ENCODE results near the gene TMEM44.
"Not testable (repeated sequence)": the region's sequence is repeated elsewhere in the genome, so short reads cannot be mapped to it uniquely, and the experiment has no call there.

The TMEM44 gene

DNA sequence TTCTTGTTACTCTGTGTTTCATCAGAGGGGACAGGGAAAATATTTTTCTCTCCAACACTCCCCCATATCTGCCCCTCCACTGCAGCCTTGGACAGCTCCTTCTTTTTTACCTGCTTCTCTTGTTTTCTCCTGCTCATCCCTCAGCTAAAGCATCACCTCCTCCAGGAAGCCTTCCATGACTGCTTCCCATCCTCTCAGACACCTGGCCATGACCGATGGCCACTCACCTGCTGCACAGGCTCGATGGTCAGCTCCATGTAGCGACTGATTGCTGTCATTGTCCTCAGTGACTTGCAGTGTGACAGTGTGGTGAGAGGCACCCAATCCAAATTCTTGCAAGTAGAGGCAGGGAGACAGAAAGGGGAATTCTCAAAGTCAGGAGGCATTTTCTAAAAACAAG is 22.5 kb downstream of the TMEM44 start:
- intact Hi-C loops (cut with micrococcal nuclease): no loop called here
- Mint-ChIP-seq H3K27me3 (no peaks in the 10 kb centered on the region), H3K4me1 (ENCODE audit: low read depth) (peaks cover 20% of the 10 kb centered on the region), H3K4me3 (no peak overlapping the region), H3K36me3 (ENCODE audit: low read depth) (no peaks in the 10 kb centered on the region), H3K27ac (no peak overlapping the region), H3K9me3 (no peaks in the 10 kb centered on the region)

DNA sequence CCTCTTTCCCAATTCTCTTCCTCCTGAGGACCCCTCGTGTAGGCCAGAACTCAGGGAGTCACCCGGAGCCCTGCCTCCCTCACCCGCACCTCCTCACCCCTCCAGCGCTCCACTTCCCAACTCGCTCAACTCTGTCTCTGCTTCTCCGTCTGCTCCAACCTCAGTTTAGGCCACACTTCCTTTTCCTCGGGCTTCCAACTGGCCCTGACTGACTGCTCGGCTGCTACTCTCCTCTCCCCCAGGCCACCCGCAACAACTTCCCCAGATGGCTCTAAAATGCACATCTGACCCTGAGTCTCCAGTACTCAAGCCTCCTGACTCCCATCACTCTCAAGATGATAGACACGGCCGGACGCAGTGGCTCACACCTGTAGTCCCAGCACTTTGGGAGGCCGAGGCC is 23.6 kb downstream of the TMEM44 start:
- intact Hi-C loops (cut with micrococcal nuclease): no loop called here
- H3K4me1 Mint-ChIP-seq (ENCODE audit: low read depth): peaks cover 20% of the 10 kb centered on the region
- no peak overlapping the region for H3K27ac Mint-ChIP-seq
- no peak overlapping the region for H3K4me3 Mint-ChIP-seq
- H3K27me3 Mint-ChIP-seq: no peaks in the 10 kb centered on the region
- H3K36me3 Mint-ChIP-seq (ENCODE audit: low read depth): no peaks in the 10 kb centered on the region
- H3K9me3 Mint-ChIP-seq: no peaks in the 10 kb centered on the region

DNA sequence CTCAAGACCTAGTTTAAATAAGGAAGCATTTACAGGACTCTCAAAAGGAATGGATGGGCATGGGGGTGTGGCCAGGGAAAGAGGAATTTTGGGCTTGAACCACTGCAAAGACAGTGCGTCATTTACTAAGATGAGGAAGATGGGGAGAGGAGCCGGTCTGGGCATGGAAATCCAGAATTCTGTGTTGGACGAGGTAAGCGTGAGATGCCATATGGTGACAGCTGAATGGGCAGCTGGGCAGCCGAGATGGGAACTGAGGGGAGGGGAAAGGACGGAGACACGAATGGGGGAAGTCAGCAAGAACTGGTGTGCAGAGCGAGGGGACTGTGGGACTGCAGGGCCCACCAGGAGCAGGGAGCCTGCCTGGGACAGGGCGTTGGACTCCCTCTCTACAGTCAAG is 24.2 kb downstream of the TMEM44 start:
- H3K36me3 Mint-ChIP-seq (ENCODE audit: low read depth): no peaks in the 10 kb centered on the region

DNA sequence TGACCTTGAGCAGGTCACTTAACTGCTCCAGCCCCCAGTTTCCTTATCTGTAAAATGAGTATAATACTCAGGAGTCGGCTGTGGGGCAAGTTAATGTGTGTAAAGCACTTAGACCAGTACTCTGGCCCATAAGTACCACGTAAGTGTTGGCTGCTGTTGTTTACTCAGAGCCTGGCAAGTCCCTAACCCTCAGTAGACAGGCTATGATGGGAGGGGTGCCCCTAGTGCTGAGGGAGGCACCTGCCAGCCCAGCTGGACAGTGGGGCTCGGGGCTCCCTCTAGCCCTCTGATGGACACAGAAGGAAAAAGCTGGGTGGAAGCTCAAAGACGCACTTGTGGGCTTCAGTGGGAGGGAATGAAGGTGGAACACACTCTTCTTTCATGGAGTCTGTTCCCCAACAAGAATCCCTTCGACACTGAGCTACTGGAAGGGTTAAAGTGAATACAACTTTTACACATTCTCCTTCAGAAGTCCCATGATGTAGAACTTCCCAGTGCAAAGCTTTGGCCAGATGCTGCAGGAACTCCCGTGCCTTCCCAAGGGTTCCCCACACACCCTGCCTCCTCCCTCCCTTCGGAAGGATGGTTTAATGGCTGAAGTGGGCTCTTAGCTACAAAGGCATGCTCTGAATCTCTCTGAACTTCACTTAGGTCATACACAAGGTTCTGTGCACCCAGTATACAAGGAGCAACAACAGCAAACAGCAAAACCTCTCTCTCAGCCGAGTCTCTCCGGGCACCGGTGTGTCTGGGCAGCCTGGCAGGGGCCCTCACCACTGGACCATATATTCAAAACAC is 25.4 kb downstream of the TMEM44 start:
- Mint-ChIP-seq H3K9me3 (no peaks in the 10 kb centered on the region), H3K36me3 (ENCODE audit: low read depth) (no peaks in the 10 kb centered on the region), H3K27ac (no peak overlapping the region), H3K27me3 (no peaks in the 10 kb centered on the region), H3K4me1 (ENCODE audit: low read depth) (peaks cover 20% of the 10 kb centered on the region), H3K4me3 (no peak overlapping the region)
- intact Hi-C loops (cut with micrococcal nuclease): no loop called here

More for the DNA sequence above, 24.2 kb downstream of the TMEM44 start:
- Mint-ChIP-seq H3K4me1 (ENCODE audit: low read depth) (peaks cover 20% of the 10 kb centered on the region), H3K27me3 (no peaks in the 10 kb centered on the region), H3K27ac (no peak overlapping the region), H3K9me3 (no peaks in the 10 kb centered on the region), H3K4me3 (no peak overlapping the region)
- intact Hi-C loops (cut with micrococcal nuclease): no loop called here

DNA sequence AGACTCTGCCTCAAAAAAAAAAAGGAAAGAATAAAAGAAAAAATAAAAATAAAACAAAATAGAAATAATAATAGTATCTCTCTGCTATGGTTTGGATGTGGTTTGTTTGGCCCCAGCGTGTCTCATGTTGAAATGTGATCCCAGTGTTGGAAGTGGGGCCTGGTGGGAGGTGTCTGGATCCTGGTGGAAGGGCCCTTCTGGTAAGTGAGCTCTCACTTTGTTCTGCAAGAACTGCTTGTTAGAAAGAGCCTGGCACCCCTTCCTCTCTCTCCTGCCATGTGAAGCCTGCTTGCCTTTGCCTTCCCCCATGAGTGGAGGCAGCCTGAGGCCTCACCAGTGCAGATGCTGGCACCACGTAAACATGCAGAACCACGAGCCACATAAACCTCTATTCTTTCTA is 26.3 kb downstream of the TMEM44 start:
- Mint-ChIP-seq H3K4me1 (ENCODE audit: low read depth) (peaks cover 14% of the 10 kb centered on the region), H3K36me3 (ENCODE audit: low read depth) (no peaks in the 10 kb centered on the region), H3K27ac (no peak overlapping the region), H3K9me3 (no peaks in the 10 kb centered on the region), H3K27me3 (no peaks in the 10 kb centered on the region), H3K4me3 (no peak overlapping the region)
- intact Hi-C loops (cut with micrococcal nuclease): no loop called here

DNA sequence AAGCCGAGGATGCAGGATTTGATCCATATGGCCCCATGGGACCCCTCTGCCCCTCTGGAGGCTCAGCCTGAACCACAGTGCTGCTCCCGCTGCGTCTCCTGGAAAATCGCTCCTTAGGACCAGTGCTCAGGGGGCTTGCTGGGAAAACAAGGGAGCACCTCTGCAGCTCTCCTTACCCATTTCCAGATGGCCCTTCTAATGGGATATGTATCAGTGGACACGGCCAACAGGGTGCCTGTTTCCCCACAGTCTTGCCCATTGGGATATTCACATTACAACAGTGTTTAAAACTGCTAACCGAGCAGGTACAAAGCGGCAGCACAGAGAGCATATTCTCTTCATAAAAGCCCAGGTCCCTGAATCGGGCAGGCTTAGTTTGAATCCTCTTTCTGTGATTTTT is 27.1 kb downstream of the TMEM44 start:
- peaks cover 14% of the 10 kb centered on the region for H3K4me1 Mint-ChIP-seq (ENCODE audit: low read depth)
- intact Hi-C loops (cut with micrococcal nuclease): no loop called here
- no peak overlapping the region for H3K27ac Mint-ChIP-seq
- H3K36me3 Mint-ChIP-seq (ENCODE audit: low read depth): no peaks in the 10 kb centered on the region
- no peaks in the 10 kb centered on the region for H3K9me3 Mint-ChIP-seq
- H3K4me3 Mint-ChIP-seq: no peak overlapping the region
- no peaks in the 10 kb centered on the region for H3K27me3 Mint-ChIP-seq

DNA sequence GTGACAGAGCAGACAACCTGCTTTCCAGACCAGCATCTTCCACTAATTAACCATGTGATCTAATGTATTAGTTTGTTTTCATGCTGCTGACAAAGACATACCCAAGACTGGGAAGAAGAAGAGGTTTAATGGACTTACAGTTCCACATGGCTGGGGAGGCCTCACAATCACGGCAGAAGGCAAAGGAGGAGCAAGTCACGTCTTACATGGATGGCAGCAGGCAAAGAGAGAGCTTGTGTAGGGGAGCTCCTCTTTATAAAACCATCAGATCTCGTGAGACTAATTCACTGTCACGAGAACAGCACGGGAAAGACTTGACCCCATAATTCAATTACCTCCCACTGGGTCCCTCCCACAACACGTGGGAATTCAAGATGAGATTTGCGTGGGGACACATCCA is 27.9 kb downstream of the TMEM44 start:
- H3K9me3 Mint-ChIP-seq; H3K4me3 Mint-ChIP-seq; H3K27ac Mint-ChIP-seq; H3K36me3 Mint-ChIP-seq (ENCODE audit: low read depth); H3K27me3 Mint-ChIP-seq; intact Hi-C loops (cut with micrococcal nuclease): not testable (repeated sequence)
- peaks cover 14% of the 10 kb centered on the region for H3K4me1 Mint-ChIP-seq (ENCODE audit: low read depth)

DNA sequence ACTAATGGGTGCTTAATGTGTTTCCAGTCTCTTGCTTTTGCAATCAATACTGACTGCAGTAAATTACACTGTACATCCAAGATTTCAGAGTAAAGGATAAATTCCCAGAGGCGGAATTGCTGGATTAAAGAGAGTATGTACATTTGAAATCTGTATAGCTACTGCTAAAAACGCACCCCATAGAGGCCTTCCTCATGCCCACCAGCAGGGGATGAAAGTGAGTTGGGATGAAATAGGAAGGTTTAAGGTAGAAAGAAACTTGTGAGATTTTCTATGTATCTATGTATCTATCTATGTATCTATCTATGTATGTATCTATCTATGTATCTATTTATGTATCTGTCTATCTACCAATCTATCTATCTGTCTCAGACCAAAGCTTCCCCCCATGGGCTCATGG is 28.4 kb downstream of the TMEM44 start:
- Mint-ChIP-seq H3K4me3 (no peak overlapping the region), H3K27me3 (no peaks in the 10 kb centered on the region), H3K27ac (no peak overlapping the region), H3K9me3 (no peaks in the 10 kb centered on the region), H3K36me3 (ENCODE audit: low read depth) (no peaks in the 10 kb centered on the region), H3K4me1 (ENCODE audit: low read depth) (peaks cover 13% of the 10 kb centered on the region)
- intact Hi-C loops (cut with micrococcal nuclease): no loop called here

DNA sequence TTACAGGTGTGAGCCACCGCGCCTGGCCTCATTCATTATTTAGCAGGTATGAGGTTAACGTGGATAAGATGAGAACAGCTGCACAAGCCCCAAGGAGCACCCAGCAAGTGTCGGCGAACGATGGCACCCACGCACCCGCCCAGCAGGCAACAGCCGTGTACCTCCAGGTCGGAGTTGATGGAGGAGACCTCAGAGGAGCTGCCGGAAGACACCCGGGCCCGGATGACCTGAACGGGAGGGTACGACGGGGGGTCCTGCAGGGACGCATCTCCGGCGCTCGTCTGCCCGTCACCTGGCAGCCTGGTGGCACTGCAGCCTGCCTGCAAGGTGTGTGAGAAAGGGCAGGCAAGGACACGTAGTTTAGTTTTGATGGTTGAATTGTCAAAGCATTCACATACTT is 29.1 kb downstream of the TMEM44 start:
- Mint-ChIP-seq H3K4me3 (no peak overlapping the region), H3K9me3 (no peaks in the 10 kb centered on the region), H3K27ac (no peak overlapping the region), H3K36me3 (ENCODE audit: low read depth) (no peaks in the 10 kb centered on the region), H3K4me1 (ENCODE audit: low read depth) (peaks cover 6% of the 10 kb centered on the region), H3K27me3 (no peaks in the 10 kb centered on the region)
- intact Hi-C loops (cut with micrococcal nuclease): no loop called here

DNA sequence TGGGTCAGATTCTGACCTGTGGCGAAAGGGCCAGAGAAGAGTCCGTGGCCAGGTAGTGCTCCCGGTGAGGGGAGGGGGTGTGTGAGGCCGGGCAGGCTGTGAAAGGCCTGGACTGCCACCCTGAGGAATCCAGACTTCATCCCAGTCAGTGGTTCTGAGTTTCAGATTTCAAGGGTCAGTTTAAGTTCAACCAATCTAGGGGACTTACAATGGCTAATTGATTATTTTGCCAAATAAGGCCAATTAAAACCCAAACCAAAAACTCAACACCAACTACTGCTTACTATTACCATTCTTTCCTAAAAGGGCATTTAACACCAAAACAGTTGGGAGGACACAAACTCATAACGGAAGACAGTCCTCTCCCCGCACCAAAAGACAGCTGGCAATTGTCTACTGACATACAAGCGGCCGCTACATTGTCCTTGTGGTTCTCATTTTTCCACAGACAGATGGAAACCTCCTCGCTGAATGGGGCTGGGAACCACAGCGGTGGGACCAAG is 30.5 kb downstream of the TMEM44 start:
- H3K36me3 Mint-ChIP-seq (ENCODE audit: low read depth): no peaks in the 10 kb centered on the region
- H3K4me1 Mint-ChIP-seq (ENCODE audit: low read depth): no peaks in the 10 kb centered on the region
- H3K4me3 Mint-ChIP-seq: no peak overlapping the region
- intact Hi-C loops (cut with micrococcal nuclease): no loop called here
- H3K27ac Mint-ChIP-seq: no peak overlapping the region
- no peaks in the 10 kb centered on the region for H3K27me3 Mint-ChIP-seq
- no peaks in the 10 kb centered on the region for H3K9me3 Mint-ChIP-seq

DNA sequence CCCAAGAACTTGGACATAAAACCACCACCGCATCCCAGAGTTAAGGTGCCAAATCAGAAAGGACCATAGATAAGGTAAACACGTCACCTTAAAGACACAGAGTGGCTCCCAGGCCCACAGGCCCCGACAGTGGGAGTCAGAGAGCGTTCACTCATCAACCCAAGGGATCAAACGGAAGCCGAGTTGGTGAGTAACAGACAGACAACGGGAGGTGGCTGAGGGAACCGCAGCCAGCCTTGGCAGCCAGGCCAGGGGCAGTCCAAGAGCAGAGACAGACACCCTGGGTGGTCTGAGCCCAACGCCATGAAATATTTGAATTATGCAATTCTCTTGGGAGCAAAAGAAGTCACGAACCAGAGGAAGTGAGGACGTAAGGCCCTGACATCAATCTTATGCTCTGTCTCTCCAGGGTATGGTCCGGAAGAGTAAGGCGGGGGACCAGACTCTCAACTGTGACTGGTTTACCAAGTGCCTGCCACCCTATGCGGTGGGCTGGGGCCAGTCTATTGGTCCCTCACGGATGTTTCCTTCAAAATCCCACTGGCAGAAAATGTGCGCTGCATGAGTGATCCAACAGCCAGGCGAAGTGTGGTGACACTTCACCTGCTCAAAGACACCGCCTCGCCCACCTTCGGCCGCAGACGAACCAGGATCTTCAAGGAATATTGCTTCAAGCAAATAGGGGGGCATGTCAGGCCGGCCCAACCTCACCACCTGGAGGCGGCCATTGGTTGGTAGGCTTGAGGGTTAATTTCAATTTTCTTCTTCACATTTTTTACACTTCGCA is 34.3 kb downstream of the TMEM44 start:
- H3K27ac Mint-ChIP-seq: no peak overlapping the region
- intact Hi-C loops (cut with micrococcal nuclease): no loop called here
- H3K36me3 Mint-ChIP-seq (ENCODE audit: low read depth): no peaks in the 10 kb centered on the region

DNA sequence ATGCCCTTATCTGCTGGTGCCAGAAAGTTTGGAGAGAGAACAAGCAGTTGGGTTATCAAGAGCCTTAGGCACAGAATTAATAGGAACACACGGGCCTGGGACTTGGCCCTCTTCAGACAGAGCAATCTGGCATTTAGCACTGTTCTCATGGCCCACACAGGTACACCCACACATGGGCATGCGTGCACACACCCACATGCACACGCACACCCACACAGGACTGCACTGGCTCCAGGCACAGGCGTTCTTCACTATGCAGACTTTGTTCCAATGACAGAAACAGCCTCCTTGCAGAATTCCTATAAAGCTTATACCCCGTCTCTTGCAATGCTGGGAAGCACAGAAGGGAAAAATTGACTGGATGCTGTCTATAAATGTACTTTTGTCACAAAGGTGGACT is 36.3 kb downstream of the TMEM44 start:
- Mint-ChIP-seq H3K4me1 (ENCODE audit: low read depth) (peaks cover 9% of the 10 kb centered on the region), H3K27me3 (no peaks in the 10 kb centered on the region), H3K9me3 (no peaks in the 10 kb centered on the region), H3K4me3 (no peak overlapping the region), H3K27ac (no peak overlapping the region), H3K36me3 (ENCODE audit: low read depth) (no peaks in the 10 kb centered on the region)
- intact Hi-C loops (cut with micrococcal nuclease): no loop called here

More for the DNA sequence above, 34.3 kb downstream of the TMEM44 start:
- no peaks in the 10 kb centered on the region for H3K27me3 Mint-ChIP-seq
- no peaks in the 10 kb centered on the region for H3K4me1 Mint-ChIP-seq (ENCODE audit: low read depth)
- H3K4me3 Mint-ChIP-seq: no peak overlapping the region
- H3K9me3 Mint-ChIP-seq: no peaks in the 10 kb centered on the region

DNA sequence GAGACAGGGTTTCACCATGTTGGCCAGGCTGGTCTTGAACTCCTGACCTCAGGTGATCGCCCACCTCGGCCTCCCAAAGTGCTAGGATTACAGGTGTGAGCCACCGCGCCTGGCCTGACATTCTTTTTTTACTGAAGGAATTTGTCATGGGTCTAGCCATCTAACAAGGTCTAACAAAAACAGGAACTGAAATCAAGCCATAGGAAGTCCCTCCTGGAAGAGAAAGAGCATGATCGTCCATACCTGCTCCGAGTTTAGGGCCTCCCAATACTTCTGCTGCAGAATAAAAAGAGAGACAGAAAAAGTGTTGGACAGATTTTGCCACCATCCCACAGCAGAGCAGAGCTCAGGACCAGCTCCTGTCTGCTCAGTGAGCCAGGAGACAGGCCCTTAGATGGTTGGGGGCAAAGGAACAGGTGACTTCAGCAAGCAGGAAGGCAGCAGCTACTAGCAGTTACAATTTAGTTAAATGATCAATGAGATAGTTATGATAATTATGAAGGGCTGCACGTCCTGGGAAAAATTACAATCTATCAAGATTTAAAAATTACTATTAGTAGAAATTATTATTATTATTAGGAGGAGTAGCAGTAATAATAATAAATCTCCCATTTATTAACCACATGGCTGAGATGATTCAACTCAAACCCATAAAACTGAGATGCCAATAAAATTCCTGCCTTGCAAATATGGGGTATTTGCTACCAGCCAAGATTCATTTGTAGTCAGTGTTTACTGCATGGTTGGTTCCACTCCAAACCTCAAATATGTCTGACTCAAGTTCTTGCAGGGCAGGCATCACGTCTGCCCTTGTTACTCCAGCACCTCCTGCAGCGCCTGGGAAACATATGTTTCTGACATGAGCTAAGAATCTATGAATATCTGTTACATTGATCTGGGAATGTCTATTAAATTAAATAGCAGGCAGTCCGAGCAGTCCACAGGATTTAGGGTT is 40.1 kb downstream of the TMEM44 start:
- Mint-ChIP-seq H3K27ac (no peak overlapping the region), H3K36me3 (ENCODE audit: low read depth) (no peaks in the 10 kb centered on the region), H3K9me3 (no peaks in the 10 kb centered on the region), H3K4me3 (no peak overlapping the region), H3K27me3 (no peaks in the 10 kb centered on the region), H3K4me1 (ENCODE audit: low read depth) (peaks cover 9% of the 10 kb centered on the region)
- intact Hi-C loops (cut with micrococcal nuclease): no loop called here

DNA sequence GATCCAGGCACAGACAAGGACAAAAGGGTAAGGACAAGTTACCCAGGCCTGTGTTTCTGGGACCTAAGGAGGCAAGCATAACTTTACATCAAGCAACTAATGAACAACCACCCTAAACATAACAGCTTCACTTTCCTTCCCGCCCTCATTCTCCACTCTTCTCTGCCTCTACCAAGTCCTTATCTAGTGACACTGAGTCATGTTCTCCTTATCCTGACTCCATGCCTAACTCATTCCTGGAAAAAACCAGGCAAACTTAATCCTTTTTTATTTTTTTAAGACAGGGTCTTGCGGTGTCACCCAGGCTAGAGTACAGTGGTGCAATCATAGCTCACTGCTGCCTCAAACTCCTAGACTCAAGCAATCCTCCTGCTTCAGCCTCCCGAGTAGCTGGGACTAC is 44.5 kb downstream of the TMEM44 start:
- Mint-ChIP-seq H3K4me3 (no peak overlapping the region), H3K27ac (peak overlapping the region; percentile 88), H3K9me3 (no peaks in the 10 kb centered on the region), H3K36me3 (ENCODE audit: low read depth) (peaks cover 7% of the 10 kb centered on the region), H3K27me3 (no peaks in the 10 kb centered on the region), H3K4me1 (ENCODE audit: low read depth) (peaks cover 50% of the 10 kb centered on the region)
- intact Hi-C loops (cut with micrococcal nuclease): no loop called here
